Ishikawa (cell line): ENCODE measurements around the gene RAD51B.

ENCODE experiments used
- CEBPB ChIP-seq: IDR thresholded peaks from 2 replicates; pipeline ENCODE4 v1.6.1; 2012
- CREB1 ChIP-seq: IDR thresholded peaks from 2 replicates; pipeline ENCODE4 v1.6.1; 2012; ENCODE audit warnings: low read depth
- EGR1 ChIP-seq: IDR thresholded peaks from 2 replicates; pipeline ENCODE4 v1.6.1; 2012
- EP300 ChIP-seq: IDR thresholded peaks from 2 replicates; pipeline ENCODE4 v1.6.1; 2012; ENCODE audit warnings: borderline replicate concordance
- FOXM1 ChIP-seq: IDR thresholded peaks from 2 replicates; pipeline ENCODE4 v1.6.1; 2012; ENCODE audit warnings: low read depth, borderline replicate concordance
- MAX ChIP-seq: IDR thresholded peaks from 2 replicates; pipeline ENCODE4 v1.6.1; 2012
- NFIC ChIP-seq: IDR thresholded peaks from 2 replicates; pipeline ENCODE4 v1.6.1; 2012
- RAD21 ChIP-seq: IDR thresholded peaks from 2 replicates; pipeline ENCODE4 v1.6.1; 2012; ENCODE audit warnings: low read depth
- REST ChIP-seq: IDR thresholded peaks from 2 replicates; pipeline ENCODE4 v1.6.1; 2012; ENCODE audit warnings: low read depth, mild to moderate bottlenecking
- TAF1 ChIP-seq: IDR thresholded peaks from 2 replicates; pipeline ENCODE4 v1.6.1; 2012; ENCODE audit warnings: low read depth, mild to moderate bottlenecking
- TCF12 ChIP-seq: IDR thresholded peaks from 2 replicates; pipeline ENCODE4 v1.6.1; 2012; ENCODE audit warnings: low read depth
- TEAD4 ChIP-seq: IDR thresholded peaks from 2 replicates; pipeline ENCODE4 v1.6.1; 2012
- USF1 ChIP-seq: IDR thresholded peaks from 2 replicates; pipeline ENCODE4 v1.6.1; 2012
- YY1 ChIP-seq: IDR thresholded peaks from 2 replicates; pipeline ENCODE4 v1.6.1; 2012; ENCODE audit warnings: low read depth
- ZBTB7A ChIP-seq: IDR thresholded peaks from 2 replicates; pipeline ENCODE4 v1.6.1; 2012; ENCODE audit warnings: low read depth

The RAD51B gene

GRCh38 chr14:68722186-68722585 is 902.6 kb downstream of the RAD51B start:
- TF ChIP-seq EP300 (no peak), EGR1 (no peak), FOXM1 (no peak), REST (no peak), MAX (no peak), RAD21 (no peak), CEBPB (no peak), TAF1 (no peak), USF1 (no peak), NFIC (no peak), TEAD4 (no peak), YY1 (no peak), CREB1 (no peak), ZBTB7A (no peak), TCF12 (no peak)

- TF ChIP-seq TAF1 (no peak), RAD21 (no peak), REST (no peak), MAX (no peak), NFIC (no peak), USF1 (no peak), TCF12 (no peak), CEBPB (no peak), EGR1 (no peak), TEAD4 (no peak), EP300 (no peak), CREB1 (no peak), ZBTB7A (no peak)
Observed at GRCh38 chr14:68722968-68723566, 903.5 kb downstream of the RAD51B start.

- TF ChIP-seq CREB1 = no peak
- no peak for TF ChIP-seq RAD21
- TF ChIP-seq EP300 = no peak
- TF ChIP-seq TCF12 = no peak
- TF ChIP-seq FOXM1 = no peak
- TF ChIP-seq REST = no peak
- no peak for TF ChIP-seq CEBPB
- TF ChIP-seq YY1 = no peak
- TF ChIP-seq USF1 = no peak
- TF ChIP-seq EGR1 = no peak
- no peak for TF ChIP-seq ZBTB7A
- TF ChIP-seq TEAD4 = no peak
- TF ChIP-seq NFIC = no peak
- TF ChIP-seq MAX = no peak
- no peak for TF ChIP-seq TAF1
Observed at GRCh38 chr14:68723808-68724268, 904.3 kb downstream of the RAD51B start.
